WTC11 (cell line): ENCODE results near the gene PDCD1. TPM values are rescaled to one million over a fixed set of nuclear protein-coding genes. Genes with fewer than 3 reads are reported as not detected.

ENCODE experiments used
- ATAC-seq: fragments of 200-7000 bp; cut with Tn5 transposase; 2 replicates; pipeline ENCODE4 v1.10.0; 2021; ENCODE audit warnings: mild to moderate bottlenecking, moderate library complexity
- CTCF ChIA-PET: fragments of 300-600 bp; sonication (Branson Sonifier 250); formaldehyde crosslinking; loops from one replicate; lab custom pipeline; 2021; ENCODE audit warnings: antibody characterized with exemption; lab: Charles Lee
- POLR2A ChIA-PET: fragments of 350-600 bp; sonication (Branson Sonifier 250); formaldehyde crosslinking; loops from one replicate; lab custom pipeline; 2021; ENCODE audit warnings: antibody characterized with exemption; lab: Charles Lee
- DNase-seq: peaks from one replicate; pipeline ENCODE4 v3.0.0; 2021; ENCODE audit warnings: low spot score
- H3K27ac Mint-ChIP-seq: 2 replicates; pipeline ENCODE4 v1.8.0; 2021; ENCODE audit warnings: mixed read lengths
- H3K27me3 Mint-ChIP-seq: 2 replicates; pipeline ENCODE4 v1.8.0; 2021; ENCODE audit warnings: low read depth, mild to moderate bottlenecking, moderate library complexity, mixed read lengths
- H3K36me3 Mint-ChIP-seq: 2 replicates; pipeline ENCODE4 v1.8.0; 2021; ENCODE audit warnings: mixed read lengths
- H3K4me1 Mint-ChIP-seq: 2 replicates; pipeline ENCODE4 v1.8.0; 2022; ENCODE audit warnings: mixed read lengths
- H3K4me3 Mint-ChIP-seq: 2 replicates; pipeline ENCODE4 v1.8.0; 2021; ENCODE audit warnings: mild to moderate bottlenecking, moderate library complexity, mixed read lengths
- H3K9me3 Mint-ChIP-seq: 2 replicates; pipeline ENCODE4 v1.8.0; 2021; ENCODE audit warnings: mixed read lengths
- ATF2 ChIP-seq: sonication (generic); formaldehyde crosslinking; IDR thresholded peaks from 2 replicates; pipeline ENCODE4 v1.8.1; 2022; ENCODE audit warnings: low read depth, missing genetic modification reagents, borderline replicate concordance
- CREB1 ChIP-seq: sonication (generic); formaldehyde crosslinking; IDR thresholded peaks from 2 replicates; pipeline ENCODE4 v1.8.0; 2023; ENCODE audit warnings: mild to moderate bottlenecking, missing genetic modification reagents
- E2F4 ChIP-seq: sonication (generic); formaldehyde crosslinking; IDR thresholded peaks from 2 replicates; pipeline ENCODE4 v1.8.1; 2022; ENCODE audit warnings: low read depth, mild to moderate bottlenecking, moderate library complexity, missing genetic modification reagents, borderline replicate concordance
- E2F5 ChIP-seq: sonication (generic); formaldehyde crosslinking; IDR thresholded peaks from 2 replicates; pipeline ENCODE4 v1.8.1; 2022; ENCODE audit warnings: mild to moderate bottlenecking, moderate library complexity, missing genetic modification reagents
- GTF2I ChIP-seq: fragments of 250-450 bp; sonication (Bioruptor Pico); conservative IDR thresholded peaks from 2 replicates; pipeline ENCODE4 v1.4.0; 2021; ENCODE audit warnings: mild to moderate bottlenecking
- IRF1 ChIP-seq: sonication (generic); formaldehyde crosslinking; IDR thresholded peaks from 2 replicates; pipeline ENCODE4 v1.8.0; 2023; ENCODE audit warnings: missing genetic modification reagents
- KAT7 ChIP-seq: sonication (generic); formaldehyde crosslinking; IDR thresholded peaks from 2 replicates; pipeline ENCODE4 v1.8.1; 2023; ENCODE audit warnings: missing genetic modification reagents, mild to moderate bottlenecking, borderline replicate concordance
- NFATC4 ChIP-seq: fragments of 250-450 bp; sonication (Bioruptor Pico); IDR thresholded peaks from 2 replicates; pipeline ENCODE4 v1.9.0; 2021; ENCODE audit warnings: mild to moderate bottlenecking
- NFYB ChIP-seq: sonication (generic); formaldehyde crosslinking; conservative IDR thresholded peaks from 2 replicates; pipeline ENCODE4 v1.8.0; 2022; ENCODE audit warnings: low read depth, missing genetic modification reagents
- RELA ChIP-seq: sonication (generic); formaldehyde crosslinking; IDR thresholded peaks from 2 replicates; pipeline ENCODE4 v1.8.1; 2022; ENCODE audit warnings: missing genetic modification reagents, mild to moderate bottlenecking, borderline replicate concordance
- RORB ChIP-seq: fragments of 250-450 bp; sonication (Bioruptor Pico); IDR thresholded peaks from 2 replicates; pipeline ENCODE4 v1.9.0; 2021; ENCODE audit warnings: mild to moderate bottlenecking
- STAT6 ChIP-seq: sonication (generic); formaldehyde crosslinking; conservative IDR thresholded peaks from 2 replicates; pipeline ENCODE4 v1.8.1; 2023; ENCODE audit warnings: mild to moderate bottlenecking, low read depth, missing genetic modification reagents, moderate library complexity
- TEAD1 ChIP-seq: sonication (generic); formaldehyde crosslinking; IDR thresholded peaks from 2 replicates; pipeline ENCODE4 v1.8.0; 2022; ENCODE audit warnings: mild to moderate bottlenecking, missing genetic modification reagents
- TP53 ChIP-seq: sonication (generic); formaldehyde crosslinking; IDR thresholded peaks from 2 replicates; pipeline ENCODE4 v1.8.1; 2023; ENCODE audit warnings: mild to moderate bottlenecking, missing genetic modification reagents
- ZMAT4 ChIP-seq: fragments of 250-450 bp; sonication (Bioruptor Pico); IDR thresholded peaks from 2 replicates; pipeline ENCODE4 v1.9.0; 2021; ENCODE audit warnings: mild to moderate bottlenecking
- ZNF121 ChIP-seq: sonication (generic); formaldehyde crosslinking; IDR thresholded peaks from 2 replicates; pipeline ENCODE4 v1.8.0; 2023; ENCODE audit warnings: missing genetic modification reagents
- ZNF263 ChIP-seq: sonication (generic); formaldehyde crosslinking; IDR thresholded peaks from 2 replicates; pipeline ENCODE4 v1.8.1; 2022; ENCODE audit warnings: low read depth, mild to moderate bottlenecking, moderate library complexity, missing genetic modification reagents
- ZNF396 ChIP-seq: fragments of 250-450 bp; sonication (Bioruptor Pico); IDR thresholded peaks from 2 replicates; pipeline ENCODE4 v1.8.0; 2021; ENCODE audit warnings: mild to moderate bottlenecking, moderate library complexity, borderline replicate concordance
- ZNF425 ChIP-seq: fragments of 250-450 bp; sonication (Bioruptor Pico); conservative IDR thresholded peaks from 2 replicates; pipeline ENCODE4 v1.9.0; 2021; ENCODE audit warnings: mild to moderate bottlenecking
- total RNA-seq: library from RNA; stranded (reverse); gene quantifications from 3 replicates; pipeline ENCODE4 v1.2.3, GENCODE V29; 2021

The PDCD1 gene
- total RNA-seq, 1 experiment from 2014 or later = 0.52 TPM

- no peak for TF ChIP-seq KAT7 (CRISPR knock-in tag)
- no peak for TF ChIP-seq ZNF263 (CRISPR knock-in tag)
- no peak for TF ChIP-seq NFATC4 (CRISPR knock-in tag)
These were observed 8.0 kb downstream of the PDCD1 start (continued) for GRCh38 chr2:241850544-241851324.

- Mint-ChIP-seq H3K4me1 (no peaks in the 10 kb centered on the region), H3K9me3 (no peaks in the 10 kb centered on the region), H3K4me3 (no peak overlapping the region), H3K36me3 (no peaks in the 10 kb centered on the region), H3K27ac (no peak overlapping the region), H3K27me3 (peaks cover 17% of the 10 kb centered on the region)
- ChIA-PET CTCF (no interaction called here), POLR2A (interaction anchor here (1.6 kb wide), 1 partner anchor 17 kb away, joined by 4 read pairs; no protein-coding TSS in a partner anchor)
- peak; percentile 11 for DNase-seq
- no peak for ATAC-seq
- TF ChIP-seq ZNF425 (CRISPR knock-in tag) (no peak), ATF2 (CRISPR knock-in tag) (no peak), ZNF121 (no peak), STAT6 (no peak), NFYB (CRISPR knock-in tag) (no peak), RELA (no peak), RORB (CRISPR knock-in tag) (no peak)
These were observed 8.8 kb downstream of the PDCD1 start for GRCh38 chr2:241849616-241850543.

GRCh38 chr2:241848761-241849615 lies 9.7 kb downstream of the PDCD1 start:
- Mint-ChIP-seq H3K4me3 (no peak overlapping the region), H3K27ac (no peak overlapping the region), H3K9me3 (no peaks in the 10 kb centered on the region), H3K27me3 (peaks cover 24% of the 10 kb centered on the region), H3K4me1 (no peaks in the 10 kb centered on the region), H3K36me3 (no peaks in the 10 kb centered on the region)
- ChIA-PET CTCF (no interaction called here), POLR2A (no interaction called here)
- no peak for DNase-seq
- ATAC-seq = no peak
- TF ChIP-seq GTF2I (CRISPR knock-in tag) (no peak), E2F5 (CRISPR knock-in tag) (no peak), TP53 (CRISPR knock-in tag) (no peak), E2F4 (CRISPR knock-in tag) (no peak), RELA (no peak), ZNF396 (no peak), IRF1 (CRISPR knock-in tag) (no peak), CREB1 (no peak), TEAD1 (no peak), ZMAT4 (CRISPR knock-in tag) (no peak)
